GM19099 (cell line): ENCODE data around the gene GLB1L2.

Experiments
- POLR2A ChIP-seq: IDR thresholded peaks from 3 replicates; pipeline ENCODE4 v1.6.1; 2011; ENCODE audit warnings: low read depth; ENCODE audit not compliant: insufficient read length; ENCODE audit errors: extremely low read depth

The GLB1L2 gene

GRCh38 chr11:134367781-134368180, 36.0 kb downstream of the GLB1L2 start:
- TF ChIP-seq POLR2A: no peak

GRCh38 chr11:134369656-134370525, 38.1 kb downstream of the GLB1L2 start:
- no peak for TF ChIP-seq POLR2A

DNA sequence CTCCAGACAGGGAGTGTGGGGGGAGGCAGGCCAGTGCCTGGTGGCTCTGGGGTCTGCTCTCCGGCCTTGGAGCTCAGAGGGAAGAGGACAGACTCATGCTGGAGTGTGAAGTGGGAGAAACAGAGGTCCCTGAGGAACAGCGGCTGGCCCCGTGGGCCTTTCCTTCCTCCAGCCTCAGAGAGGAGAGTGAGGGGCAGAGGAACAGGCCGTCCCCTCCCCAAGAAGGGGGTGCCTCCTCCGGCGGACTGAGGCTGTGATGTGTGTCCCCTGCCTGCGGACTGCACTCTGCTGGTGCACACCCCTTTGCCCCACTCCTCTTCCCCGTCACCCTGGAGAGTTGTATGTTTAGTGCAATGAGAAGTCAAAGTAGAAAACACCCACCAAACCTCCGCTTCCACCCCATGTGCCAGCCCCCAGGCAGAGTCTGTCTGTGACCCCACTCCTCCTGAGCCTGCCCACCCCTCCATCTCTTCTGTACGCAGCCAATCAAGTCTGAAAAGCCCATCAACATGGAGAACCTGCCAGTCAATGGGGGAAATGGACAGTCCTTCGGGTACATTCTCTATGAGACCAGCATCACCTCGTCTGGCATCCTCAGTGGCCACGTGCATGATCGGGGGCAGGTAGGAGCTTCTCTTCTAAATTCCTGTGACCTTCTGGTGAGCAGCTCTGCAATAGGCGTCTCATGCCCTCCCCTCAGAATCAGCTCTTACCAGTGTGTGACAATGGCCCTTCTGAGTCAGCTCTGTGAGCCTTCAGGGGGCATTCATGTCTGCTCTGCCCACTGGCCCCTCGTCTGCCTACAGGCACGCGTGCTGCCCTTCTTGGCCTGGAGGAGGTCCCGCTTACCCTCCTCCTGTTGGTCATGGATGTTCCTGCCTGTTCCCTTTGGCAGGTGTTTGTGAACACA, 39.0 kb downstream of the GLB1L2 start:
- TF ChIP-seq POLR2A: no peak

DNA sequence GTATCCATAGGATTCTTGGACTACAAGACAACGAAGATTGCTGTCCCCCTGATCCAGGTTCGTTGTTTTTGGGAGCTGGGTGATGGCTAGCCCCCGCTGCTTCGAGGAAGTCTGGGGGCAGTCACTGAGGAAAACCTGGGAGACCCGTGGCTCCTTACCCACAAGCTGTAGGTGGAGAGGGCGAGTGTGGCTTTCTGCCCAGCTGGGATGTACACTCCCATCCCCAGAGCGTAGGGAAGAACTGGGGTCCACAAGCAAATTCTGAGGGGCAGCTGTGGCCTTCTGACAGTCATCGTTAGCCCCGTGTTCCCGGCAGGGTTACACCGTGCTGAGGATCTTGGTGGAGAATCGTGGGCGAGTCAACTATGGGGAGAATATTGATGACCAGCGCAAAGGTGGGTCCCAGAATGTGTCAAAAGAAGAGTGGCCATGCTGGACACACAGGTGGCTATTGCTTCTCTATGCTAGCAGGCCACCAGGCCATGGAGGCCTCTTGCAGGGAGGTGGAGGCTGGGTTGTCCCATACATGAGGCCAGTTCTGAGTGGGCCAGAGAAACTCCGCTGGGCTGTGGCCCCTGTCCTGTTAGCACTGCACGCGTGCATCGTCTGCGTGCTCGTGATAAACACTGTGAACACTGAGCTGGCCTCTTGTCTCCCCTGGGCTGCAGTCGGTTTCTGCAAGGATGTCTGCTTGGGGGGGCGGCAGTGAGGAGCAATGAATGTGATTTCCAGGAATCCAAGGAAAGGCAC, 39.8 kb downstream of the GLB1L2 start:
- TF ChIP-seq POLR2A: no peak

- TF ChIP-seq POLR2A: no peak
These were observed 40.7 kb downstream of the GLB1L2 start for GRCh38 chr11:134372536-134372935.

GRCh38 chr11:134372961-134373360, 41.2 kb downstream of the GLB1L2 start:
- TF ChIP-seq POLR2A: no peak

DNA sequence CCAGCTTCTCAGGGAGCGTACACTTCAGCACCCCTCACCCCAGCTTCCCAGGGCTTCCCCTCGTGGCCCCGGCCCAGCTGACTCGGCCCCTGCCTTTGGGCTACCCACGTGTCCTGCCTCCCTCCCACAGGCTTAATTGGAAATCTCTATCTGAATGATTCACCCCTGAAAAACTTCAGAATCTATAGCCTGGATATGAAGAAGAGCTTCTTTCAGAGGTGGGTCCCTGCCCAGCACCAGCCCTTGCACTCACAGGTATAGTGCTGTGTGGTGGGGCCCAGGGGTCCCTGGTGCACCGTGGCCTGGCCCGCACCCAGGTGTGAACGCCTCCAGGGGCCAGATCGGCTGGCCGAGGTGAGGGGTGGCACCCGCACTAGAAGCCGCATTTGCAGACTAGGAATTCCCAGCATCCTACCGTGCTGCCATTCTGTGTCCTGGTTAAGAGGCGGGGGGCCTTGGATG, 41.8 kb downstream of the GLB1L2 start:
- TF ChIP-seq POLR2A: no peak

DNA sequence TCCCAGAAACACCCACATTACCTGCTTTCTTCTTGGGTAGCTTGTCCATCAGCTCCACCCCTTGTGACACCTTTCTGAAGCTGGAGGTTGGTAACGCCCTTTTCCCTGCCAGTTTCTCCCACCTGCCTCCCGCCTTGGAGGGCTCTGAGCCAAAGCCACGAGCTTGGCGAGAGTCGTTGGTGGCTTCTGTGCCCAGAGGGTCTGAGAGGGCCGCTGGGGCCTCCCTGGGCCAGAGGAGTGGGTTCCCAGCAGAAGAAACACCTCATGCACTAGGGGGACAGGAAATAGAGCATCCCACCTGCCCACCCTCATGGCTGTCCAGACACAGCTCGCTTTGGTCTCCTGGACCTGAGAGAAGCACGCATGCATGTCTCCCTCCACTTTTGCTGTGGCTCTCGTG, 42.4 kb downstream of the GLB1L2 start:
- TF ChIP-seq POLR2A: no peak

DNA sequence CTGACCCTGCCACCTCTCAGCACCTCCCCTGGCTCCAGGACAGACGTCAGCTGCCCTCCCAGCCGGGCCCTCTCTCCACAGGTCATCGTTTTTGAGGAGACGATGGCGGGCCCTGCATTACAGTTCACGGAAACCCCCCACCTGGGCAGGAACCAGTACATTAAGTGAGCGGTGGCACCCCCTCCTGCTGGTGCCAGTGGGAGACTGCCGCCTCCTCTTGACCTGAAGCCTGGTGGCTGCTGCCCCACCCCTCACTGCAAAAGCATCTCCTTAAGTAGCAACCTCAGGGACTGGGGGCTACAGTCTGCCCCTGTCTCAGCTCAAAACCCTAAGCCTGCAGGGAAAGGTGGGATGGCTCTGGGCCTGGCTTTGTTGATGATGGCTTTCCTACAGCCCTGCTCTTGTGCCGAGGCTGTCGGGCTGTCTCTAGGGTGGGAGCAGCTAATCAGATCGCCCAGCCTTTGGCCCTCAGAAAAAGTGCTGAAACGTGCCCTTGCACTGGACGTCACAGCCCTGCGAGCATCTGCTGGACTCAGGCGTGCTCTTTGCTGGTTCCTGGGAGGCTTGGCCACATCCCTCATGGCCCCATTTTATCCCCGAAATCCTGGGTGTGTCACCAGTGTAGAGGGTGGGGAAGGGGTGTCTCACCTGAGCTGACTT, 43.2 kb downstream of the GLB1L2 start:
- no peak for TF ChIP-seq POLR2A

DNA sequence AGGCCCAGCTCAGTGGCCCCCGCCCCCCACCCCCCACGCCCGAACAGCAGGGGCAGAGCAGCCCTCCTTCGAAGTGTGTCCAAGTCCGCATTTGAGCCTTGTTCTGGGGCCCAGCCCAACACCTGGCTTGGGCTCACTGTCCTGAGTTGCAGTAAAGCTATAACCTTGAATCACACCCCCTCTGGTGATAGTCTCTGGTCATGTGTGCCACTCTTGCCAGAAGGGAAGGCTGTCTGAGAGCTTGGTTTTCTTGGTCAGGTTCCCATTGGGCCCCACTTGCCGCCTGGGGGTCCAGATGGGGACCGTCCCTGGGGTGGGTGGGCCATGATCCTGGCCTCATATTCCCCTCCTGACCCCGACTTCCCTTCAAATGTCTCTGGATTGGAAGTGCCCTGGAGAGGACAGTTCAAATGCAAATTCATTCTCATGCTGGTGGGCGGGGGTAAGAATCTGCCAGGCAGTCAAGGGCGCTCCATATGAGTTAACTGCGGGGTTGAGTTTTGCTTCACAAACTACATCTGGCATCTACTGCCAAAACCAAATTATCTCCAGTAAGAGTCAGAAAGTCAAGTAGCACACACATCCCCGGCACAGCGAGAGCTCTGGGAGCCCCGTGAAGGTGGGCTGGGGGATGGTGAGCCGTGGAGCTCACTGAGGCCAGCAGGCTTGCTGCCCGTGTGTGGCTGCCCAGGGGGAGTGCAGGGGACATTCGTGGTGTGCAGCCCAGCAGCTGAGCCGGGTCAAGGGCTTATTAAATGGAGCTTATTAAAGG, 44.5 kb downstream of the GLB1L2 start:
- TF ChIP-seq POLR2A: no peak

- no peak for TF ChIP-seq POLR2A
These were observed 46.1 kb downstream of the GLB1L2 start for GRCh38 chr11:134377876-134378275.

DNA sequence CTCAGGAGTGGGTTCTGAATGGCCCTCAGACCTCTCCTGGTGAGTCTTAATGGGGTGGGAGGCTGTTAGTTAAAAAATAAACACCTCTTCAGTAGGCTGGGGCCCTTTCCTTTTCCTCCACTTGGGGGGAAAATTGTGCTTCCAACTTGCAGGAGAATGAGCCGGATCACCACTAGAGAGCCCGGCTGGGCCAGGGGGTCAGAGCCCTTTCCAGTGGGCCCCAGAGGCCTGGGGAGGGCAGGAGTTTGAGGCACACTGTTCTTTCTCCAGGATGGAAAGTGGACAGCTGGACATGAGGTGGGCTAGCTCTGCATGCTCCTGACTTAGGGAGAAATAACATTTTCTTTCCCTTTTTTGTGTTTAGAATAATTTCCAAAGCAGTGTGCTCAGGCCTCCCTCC, 47.5 kb downstream of the GLB1L2 start:
- TF ChIP-seq POLR2A: no peak

DNA sequence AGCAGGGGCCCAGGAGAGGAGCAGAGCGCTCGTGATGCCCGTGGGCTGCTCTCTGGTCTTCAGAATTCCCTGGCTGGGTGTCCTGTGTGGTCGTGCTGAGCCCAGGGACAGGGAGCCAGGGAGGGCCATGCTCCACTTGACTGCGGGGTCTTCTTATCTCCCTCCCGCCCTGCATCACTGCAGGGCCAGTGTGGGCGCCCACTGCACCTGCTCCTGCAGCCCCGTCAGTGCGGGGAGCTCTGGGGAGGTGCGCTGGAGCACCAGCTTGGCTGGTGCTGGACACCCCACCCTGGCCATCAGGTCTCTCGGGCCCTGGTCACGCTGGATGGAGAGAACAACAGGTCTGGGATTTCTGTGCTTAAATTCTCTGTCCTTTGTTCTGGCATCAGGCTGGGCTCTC, 48.4 kb downstream of the GLB1L2 start:
- no peak for TF ChIP-seq POLR2A

GRCh38 chr11:134380785-134381184, 49.0 kb downstream of the GLB1L2 start:
- TF ChIP-seq POLR2A: no peak
